SK-N-MC (cell line): ENCODE measurements around the gene ACAA2.

ENCODE experiments used
- DNase-seq: peaks from one replicate; pipeline ENCODE4 v3.0.0-alpha.2; 2011; ENCODE audit warnings: low read depth, low spot score
- H3K27ac ChIP-seq: fragments of 200-600 bp; sonication (generic); 2 replicates; pipeline ENCODE4 v1.5.1; 2016; ENCODE audit warnings: mixed run types
- H3K36me3 ChIP-seq: fragments of 200-600 bp; sonication (generic); 2 replicates; pipeline ENCODE4 v1.6.1; 2017; ENCODE audit warnings: antibody characterized with exemption, low read length, mixed read lengths; ENCODE audit not compliant: insufficient read depth
- H3K4me3 ChIP-seq: fragments of 200-600 bp; sonication (generic); 2 replicates; pipeline ENCODE4 v1.5.1; 2016
- H3K9ac ChIP-seq: fragments of 200-600 bp; sonication (generic); 2 replicates; pipeline ENCODE4 v1.8.0; 2017; ENCODE audit warnings: mixed run types, mixed read lengths; ENCODE audit not compliant: insufficient read length
- H3K9me3 ChIP-seq: fragments of 200-600 bp; sonication (generic); 2 replicates; pipeline ENCODE4 v1.6.1; 2017; ENCODE audit warnings: low read depth, mild to moderate bottlenecking, antibody characterized with exemption, low read length, moderate library complexity, mixed read lengths
- EZH2 ChIP-seq: fragments of 200-600 bp; sonication (generic); IDR thresholded peaks from one replicate; pipeline ENCODE4 v1.6.1; 2017; ENCODE audit warnings: antibody characterized with exemption
- FOXP2 ChIP-seq: optimal IDR thresholded peaks from 2 replicates; pipeline ENCODE3; 2011; ENCODE audit warnings: mild to moderate bottlenecking, moderate library complexity; ENCODE audit not compliant: insufficient read depth; ENCODE audit errors: extremely low read length, control extremely low read depth
- POLR2AphosphoS5 ChIP-seq: IDR thresholded peaks from 2 replicates; pipeline ENCODE4 v1.6.1; 2012; ENCODE audit warnings: mild to moderate bottlenecking, low read depth, low read length, borderline replicate concordance

ACAA2 gene, protein sequence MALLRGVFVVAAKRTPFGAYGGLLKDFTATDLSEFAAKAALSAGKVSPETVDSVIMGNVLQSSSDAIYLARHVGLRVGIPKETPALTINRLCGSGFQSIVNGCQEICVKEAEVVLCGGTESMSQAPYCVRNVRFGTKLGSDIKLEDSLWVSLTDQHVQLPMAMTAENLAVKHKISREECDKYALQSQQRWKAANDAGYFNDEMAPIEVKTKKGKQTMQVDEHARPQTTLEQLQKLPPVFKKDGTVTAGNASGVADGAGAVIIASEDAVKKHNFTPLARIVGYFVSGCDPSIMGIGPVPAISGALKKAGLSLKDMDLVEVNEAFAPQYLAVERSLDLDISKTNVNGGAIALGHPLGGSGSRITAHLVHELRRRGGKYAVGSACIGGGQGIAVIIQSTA

DNA sequence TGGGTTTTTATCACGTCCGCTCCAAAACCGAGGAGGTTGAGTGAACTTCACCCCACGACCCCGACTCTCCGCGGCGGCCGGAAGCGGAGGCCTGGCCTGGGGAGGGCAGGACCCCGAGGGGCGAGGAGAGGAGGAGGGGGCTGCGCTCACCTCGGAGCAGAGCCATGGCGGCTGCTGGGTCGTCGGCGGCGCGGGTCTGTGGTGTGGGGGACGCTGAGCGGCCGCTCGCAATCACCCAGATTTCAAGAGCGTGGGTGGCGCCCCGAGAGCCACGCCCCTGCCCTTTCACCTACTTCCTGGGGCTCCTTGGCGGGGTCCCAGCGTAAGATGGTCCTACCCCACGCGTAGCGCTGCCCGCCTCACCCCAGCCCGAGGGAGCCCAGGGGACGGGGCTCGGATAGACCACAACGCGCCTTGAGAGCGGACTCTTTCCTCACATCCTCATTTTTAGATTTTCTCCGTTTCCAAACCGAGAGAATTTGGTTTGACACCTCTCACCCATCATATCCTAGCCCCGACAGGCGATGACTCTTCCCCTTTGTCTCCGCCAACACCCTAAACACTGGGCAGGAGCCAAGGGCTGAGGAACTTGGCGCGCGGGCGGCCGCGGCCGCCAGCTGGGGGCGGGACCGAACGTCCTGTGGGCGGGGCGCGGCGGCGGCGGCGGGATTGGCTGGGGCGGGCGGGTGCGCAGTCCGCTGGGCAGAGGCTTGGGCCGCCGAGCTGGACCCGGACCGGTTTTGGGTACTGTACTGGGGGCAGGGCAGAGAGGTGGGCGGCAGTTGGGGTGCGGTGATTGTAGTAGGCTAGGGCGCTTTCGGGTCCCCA, at the start of gene ACAA2:
Gene ACAA2, minus strand, starts transcription at position 215 of the 828 bp plus-strand sequence. Its CDS starts 49 bp downstream, at position 166.
- H3K27ac ChIP-seq: no peak within 1 kb of the TSS; the same call in 1 of the 2 replicates
- peak; percentile 86 for TF ChIP-seq POLR2AphosphoS5
- no peak for TF ChIP-seq EZH2
- no peak for TF ChIP-seq FOXP2
- H3K36me3 ChIP-seq: no peaks in the 10 kb centered on the region
- H3K9me3 ChIP-seq: no peaks in the 10 kb centered on the region
- DNase-seq: no peak
- H3K9ac ChIP-seq: peak within 1 kb of the TSS; percentile 84
- peak within 1 kb of the TSS; percentile 89 for H3K4me3 ChIP-seq

DNA sequence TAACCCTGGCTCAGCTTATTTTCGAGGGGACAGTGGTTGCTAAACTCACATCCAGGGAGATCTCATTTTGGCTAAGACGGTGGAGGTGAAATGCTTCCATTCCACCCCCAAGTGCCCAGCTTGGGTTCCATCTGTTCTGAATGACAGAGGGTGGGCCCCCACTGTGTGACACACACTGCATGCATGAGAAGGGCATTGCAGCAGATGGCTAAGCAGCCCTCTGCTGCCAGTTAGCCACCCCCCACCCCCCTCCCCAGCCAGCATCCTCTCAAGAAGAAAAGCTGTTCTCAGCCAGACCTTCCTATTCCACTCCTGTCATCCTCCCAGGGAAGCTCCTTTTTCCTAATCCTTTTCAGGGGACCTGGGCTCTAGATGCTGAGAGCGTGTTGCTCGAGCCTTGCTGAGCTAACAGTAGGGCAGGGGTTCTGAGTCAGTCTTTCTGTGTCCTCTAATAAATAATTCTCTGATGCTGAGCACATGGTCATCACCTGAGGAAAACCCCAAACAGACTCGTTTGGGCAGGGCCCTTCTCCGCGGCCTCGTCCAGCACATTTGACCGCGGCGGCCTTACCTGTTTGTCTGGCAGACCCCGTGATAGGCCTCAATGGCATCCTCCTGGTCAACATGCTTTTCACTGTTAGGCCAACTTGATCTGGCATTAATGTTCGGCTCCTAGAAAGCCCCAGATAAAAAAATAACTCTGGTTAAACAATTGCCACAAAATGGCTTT, 49.5 kb upstream of the ACAA2 start:
- TF ChIP-seq FOXP2 (no peak), EZH2 (no peak), POLR2AphosphoS5 (no peak)
- Histone ChIP-seq H3K27ac (no peak overlapping the region), H3K9me3 (no peaks in the 10 kb centered on the region), H3K36me3 (no peaks in the 10 kb centered on the region), H3K4me3 (no peak overlapping the region), H3K9ac (no peak overlapping the region)
- no peak for DNase-seq

DNA sequence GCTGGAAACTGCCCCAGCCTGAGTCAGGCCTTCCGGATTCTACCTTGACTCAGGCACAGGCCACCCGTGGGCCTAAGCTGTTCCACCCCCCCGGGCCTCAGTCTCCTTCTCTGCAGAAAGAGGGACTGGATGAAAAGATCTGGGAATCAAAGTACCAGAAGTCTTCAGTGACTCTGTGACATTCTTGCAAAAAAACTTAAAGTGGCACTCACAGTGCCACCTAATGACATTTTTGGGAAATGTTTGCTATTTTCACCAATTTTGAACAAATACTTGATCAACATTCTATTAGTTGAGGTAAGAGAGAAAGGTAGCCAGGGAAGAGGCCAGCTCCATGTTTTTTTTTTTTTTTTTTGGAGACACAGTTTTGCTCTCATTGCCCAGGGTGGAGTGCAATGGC, 48.3 kb upstream of the ACAA2 start:
- Histone ChIP-seq H3K4me3 (no peak overlapping the region), H3K9me3 (no peaks in the 10 kb centered on the region), H3K36me3 (no peaks in the 10 kb centered on the region), H3K27ac (no peak overlapping the region), H3K9ac (no peak overlapping the region)
- TF ChIP-seq EZH2: no peak
- no peak for TF ChIP-seq POLR2AphosphoS5
- TF ChIP-seq FOXP2: no peak
- DNase-seq: no peak

DNA sequence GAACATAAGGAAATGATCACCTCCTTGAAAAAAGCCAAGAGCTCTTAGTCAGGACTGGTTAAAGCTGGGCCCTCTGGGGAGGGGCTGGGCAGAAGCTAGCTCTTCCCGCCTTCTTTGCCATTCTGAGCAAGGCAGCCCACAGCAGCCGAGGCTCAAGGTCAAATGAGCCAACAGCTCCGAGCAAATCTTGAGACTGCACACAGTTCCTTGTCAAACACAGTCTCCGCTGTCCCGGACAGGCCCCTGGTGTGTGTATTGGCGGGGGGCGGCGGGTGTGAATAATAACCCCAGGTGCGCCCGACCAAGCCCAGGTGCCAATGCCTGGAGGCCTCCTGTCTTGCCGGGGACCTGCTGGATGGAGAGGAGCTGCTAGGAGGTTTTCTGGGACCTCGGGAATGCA, 46.4 kb upstream of the ACAA2 start:
- Histone ChIP-seq H3K4me3 (no peak overlapping the region), H3K9me3 (no peaks in the 10 kb centered on the region), H3K27ac (no peak overlapping the region), H3K9ac (no peak overlapping the region), H3K36me3 (no peaks in the 10 kb centered on the region)
- DNase-seq: no peak
- TF ChIP-seq POLR2AphosphoS5: no peak
- TF ChIP-seq FOXP2: no peak
- no peak for TF ChIP-seq EZH2

DNA sequence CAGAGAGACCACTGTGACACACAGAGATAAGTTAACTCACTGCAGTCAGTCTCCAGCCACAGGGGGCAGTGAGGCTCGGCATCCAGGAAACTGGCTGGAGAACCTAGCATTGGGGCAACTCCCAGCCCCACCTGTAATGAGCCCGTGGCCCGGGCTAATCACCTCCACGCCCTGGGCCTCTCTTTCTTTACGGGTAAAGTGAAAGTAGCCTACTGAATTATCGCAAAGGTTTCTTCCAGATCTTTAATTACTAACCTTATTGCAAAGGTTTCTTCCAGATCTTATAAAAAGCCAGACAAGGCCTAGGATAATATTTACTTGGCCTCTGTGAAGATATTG, 45.7 kb upstream of the ACAA2 start:
- TF ChIP-seq EZH2 (no peak), POLR2AphosphoS5 (no peak), FOXP2 (no peak)
- no peak for DNase-seq
- Histone ChIP-seq H3K9me3 (no peaks in the 10 kb centered on the region), H3K4me3 (no peak overlapping the region), H3K27ac (no peak overlapping the region), H3K36me3 (no peaks in the 10 kb centered on the region), H3K9ac (no peak overlapping the region)

DNA sequence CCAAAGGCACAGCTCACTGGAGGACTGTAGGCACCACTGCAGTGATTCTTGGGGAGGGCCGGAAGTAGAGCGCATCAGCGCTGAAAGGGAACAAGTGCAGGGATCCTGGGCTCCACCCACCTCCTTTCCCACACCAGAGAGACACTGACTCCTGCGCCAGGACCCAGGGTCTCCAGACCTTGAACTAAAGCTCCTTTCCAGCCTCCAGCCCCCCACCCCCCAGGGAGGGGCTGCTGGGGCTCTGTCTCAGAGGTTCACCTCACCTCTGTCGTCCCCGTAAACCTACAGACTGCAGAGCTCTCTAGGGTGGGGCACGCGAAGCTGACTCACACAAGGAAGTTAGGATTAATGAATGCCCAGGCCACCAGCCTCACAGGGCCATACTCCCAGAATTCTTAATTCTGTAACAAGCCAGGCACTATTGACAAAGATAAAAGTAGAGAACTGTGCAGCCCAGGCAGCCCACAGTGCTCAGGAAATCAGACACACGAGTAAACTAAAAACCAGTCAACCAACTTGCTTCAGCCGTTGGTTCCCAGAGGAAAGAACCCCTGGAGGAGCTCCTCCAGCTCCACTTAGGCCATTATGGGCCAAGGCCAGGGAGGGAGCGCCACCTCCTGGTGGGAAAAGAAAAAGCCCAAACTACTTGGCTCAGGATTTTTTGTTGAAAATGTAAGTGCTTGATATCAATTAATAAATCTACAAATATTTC, 45.1 kb upstream of the ACAA2 start:
- no peaks in the 10 kb centered on the region for H3K36me3 ChIP-seq
- no peak overlapping the region for H3K4me3 ChIP-seq
- H3K27ac ChIP-seq: no peak overlapping the region
- TF ChIP-seq FOXP2 (no peak), EZH2 (no peak), POLR2AphosphoS5 (no peak)
- DNase-seq: peak; percentile 16
- no peaks in the 10 kb centered on the region for H3K9me3 ChIP-seq
- no peak overlapping the region for H3K9ac ChIP-seq

DNA sequence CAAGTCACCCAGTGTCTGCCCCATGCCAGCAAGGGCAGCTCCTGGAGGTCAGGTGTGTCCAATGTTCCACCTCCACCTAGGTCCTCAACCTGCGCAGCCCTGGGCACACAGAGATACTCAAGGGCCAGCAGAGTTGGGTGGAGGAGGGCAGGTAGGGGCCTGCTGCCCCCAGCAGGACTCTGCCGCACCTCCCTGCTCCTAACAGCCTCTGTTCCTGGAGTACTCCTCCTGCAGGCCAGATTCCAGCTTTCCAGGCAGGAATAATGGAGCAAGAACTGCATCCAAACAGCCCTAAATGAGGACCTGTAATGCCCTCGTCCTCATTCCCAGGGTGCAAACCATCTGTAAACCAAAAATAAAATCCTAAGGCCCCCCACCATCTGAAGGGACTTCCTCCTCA, 44.4 kb upstream of the ACAA2 start:
- Histone ChIP-seq H3K27ac (no peak overlapping the region), H3K36me3 (no peaks in the 10 kb centered on the region), H3K9me3 (no peaks in the 10 kb centered on the region), H3K9ac (no peak overlapping the region), H3K4me3 (no peak overlapping the region)
- no peak for TF ChIP-seq EZH2
- TF ChIP-seq FOXP2: no peak
- no peak for TF ChIP-seq POLR2AphosphoS5
- DNase-seq: no peak

DNA sequence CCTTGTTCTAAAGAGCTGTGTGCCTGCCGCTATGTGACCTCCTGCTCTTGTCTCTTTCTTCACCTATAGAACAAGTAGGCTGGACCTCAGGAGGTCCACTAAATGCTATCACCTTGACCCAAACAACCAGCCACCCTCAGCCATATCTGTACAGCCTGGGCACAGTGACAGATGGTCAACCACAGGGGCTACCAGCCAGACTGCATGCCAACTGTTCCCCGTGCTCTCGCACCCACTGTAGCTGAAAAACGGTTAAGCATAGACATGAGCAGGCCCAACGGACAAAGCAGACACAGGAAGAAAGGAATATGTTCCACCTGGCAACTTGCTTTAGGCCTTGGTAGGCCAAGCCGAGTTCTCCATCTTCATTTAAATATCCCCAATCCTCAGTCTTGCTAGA, 43.2 kb upstream of the ACAA2 start:
- no peaks in the 10 kb centered on the region for H3K36me3 ChIP-seq
- no peak for DNase-seq
- no peak overlapping the region for H3K27ac ChIP-seq
- no peak for TF ChIP-seq FOXP2
- no peak overlapping the region for H3K9ac ChIP-seq
- no peak overlapping the region for H3K4me3 ChIP-seq
- no peaks in the 10 kb centered on the region for H3K9me3 ChIP-seq
